Activated effector memory CD4-positive, alpha-beta T cell treated with anti-CD3 and anti-CD28 coated beads, Interleukin-2, amount 50 U/mL, for 16 hours (primary cell): ENCODE data around the gene MARCHF7.
"Not testable (repeated sequence)": the region's sequence is repeated elsewhere in the genome, so short reads cannot be mapped to it uniquely, and the experiment has no call there.

ENCODE experiments used
- DNase-seq: peaks from one replicate; pipeline ENCODE4 v3.0.0-alpha.2; 2020

MARCHF7 gene

DNA sequence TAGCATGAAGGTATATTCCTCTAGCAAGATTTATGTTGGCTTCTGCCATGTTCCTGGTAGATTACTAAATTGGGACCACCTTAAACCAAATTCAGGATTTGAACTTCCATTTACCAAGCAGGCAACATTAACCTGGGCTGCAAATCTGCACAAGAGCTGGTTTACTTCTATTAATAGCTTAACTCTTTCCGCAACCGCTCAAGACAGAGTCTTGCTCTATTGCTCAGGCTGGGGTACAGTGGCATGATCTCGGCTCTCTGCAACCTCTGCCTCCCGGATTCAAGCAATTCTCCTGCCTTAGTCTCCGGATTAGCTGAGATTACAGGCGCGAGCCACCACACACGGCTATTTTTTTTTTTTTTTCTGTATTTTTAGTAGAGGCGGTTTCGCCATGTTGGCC, 8.4 kb downstream of the MARCHF7 start:
- no peak for DNase-seq

DNA sequence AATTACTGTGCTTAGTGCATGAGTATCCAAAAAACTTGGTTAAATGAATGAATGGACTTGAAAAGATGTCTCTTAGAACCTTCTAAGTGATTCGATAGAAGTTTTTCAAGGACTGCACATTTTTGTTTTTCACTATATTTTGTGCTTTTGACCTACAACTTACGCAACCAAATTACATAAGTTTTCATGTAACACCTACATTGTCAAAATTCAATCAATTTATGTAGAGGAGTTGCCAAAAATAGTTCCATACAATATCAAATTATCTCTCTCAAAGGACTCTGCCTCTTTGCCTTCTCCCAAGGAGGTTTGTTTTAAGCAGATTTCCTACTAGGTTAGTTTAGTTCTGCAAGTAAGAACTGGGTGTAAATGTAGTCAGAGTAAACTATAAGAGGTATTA, 10.3 kb downstream of the MARCHF7 start:
- no peak for DNase-seq

GRCh38 chr2:159724795-159725572, 12.7 kb downstream of the MARCHF7 start:
- DNase-seq: not testable (repeated sequence)

DNA sequence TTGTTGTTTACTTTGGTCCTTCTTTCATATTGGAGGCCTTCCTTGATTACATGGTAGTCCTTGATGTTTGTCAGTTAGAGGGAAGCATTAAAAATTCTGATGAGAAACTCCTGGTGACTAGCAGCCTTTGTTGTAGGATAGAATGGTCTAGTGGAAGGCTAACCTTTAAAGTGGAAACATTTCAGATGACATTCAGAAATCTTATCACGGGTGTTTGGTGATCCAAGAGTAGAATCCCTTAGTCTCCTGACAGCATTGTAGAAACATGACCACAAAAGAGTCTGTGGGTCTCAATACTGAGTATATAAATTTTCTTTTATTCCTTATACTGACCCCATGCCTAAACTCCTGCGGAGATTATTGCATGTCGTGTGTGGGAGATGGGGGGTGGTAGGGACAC, 13.4 kb downstream of the MARCHF7 start:
- no peak for DNase-seq

DNA sequence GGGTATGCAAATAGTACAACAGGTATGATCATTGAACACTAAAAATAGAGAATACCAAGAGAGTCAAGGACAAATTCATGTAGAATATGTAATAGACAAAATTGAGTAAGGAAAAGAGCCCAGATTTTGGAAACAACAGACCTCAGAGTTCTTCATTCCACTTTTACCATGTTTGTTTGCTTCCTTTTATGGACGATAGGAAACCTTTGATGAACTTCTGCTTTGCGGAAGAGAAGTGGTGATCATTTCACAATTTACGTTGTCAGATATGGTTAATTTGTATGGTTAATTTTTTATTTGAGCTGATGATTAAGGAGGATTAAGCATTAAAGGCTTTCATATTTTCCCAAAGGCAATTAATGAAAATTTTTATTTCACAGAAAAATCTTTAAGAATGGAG, 16.3 kb downstream of the MARCHF7 start:
- DNase-seq: no peak

DNA sequence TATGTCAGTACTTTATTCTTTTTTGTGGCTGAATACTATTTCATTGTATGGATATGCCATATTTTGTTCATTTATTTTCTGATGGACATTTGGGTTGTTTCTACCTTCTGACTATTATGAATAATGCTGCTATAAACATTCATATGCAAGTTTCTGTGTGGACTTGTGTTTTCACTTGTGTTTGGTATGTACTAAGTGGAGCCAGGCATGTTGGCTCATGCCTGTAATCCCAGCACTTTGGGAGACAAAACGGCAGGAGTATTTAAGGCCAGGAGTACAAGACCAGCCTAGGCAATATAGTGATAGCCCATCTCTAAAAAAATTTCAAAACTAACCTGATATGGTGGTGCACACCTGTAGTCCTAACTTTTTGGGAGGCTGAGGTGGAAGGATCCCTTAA, 23.3 kb downstream of the MARCHF7 start:
- DNase-seq: no peak

DNA sequence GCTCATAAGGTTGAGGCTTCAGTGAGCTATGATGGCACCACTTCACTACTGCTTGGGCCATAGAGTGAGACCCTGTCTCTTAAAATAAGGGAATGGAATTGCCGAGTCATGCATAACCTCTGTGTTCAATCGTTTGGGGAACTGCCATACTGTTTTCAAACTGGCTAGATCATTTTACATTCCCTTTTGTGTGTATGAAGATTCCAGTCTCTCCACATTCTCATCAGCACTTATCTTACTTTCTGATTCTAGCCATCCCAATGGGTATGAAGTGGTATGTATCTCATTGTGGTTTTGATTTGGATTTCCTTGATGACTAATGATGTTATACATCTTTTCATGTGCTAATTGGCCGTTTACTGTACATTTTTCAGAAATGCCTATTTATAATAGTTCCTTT, 23.7 kb downstream of the MARCHF7 start:
- DNase-seq: no peak

DNA sequence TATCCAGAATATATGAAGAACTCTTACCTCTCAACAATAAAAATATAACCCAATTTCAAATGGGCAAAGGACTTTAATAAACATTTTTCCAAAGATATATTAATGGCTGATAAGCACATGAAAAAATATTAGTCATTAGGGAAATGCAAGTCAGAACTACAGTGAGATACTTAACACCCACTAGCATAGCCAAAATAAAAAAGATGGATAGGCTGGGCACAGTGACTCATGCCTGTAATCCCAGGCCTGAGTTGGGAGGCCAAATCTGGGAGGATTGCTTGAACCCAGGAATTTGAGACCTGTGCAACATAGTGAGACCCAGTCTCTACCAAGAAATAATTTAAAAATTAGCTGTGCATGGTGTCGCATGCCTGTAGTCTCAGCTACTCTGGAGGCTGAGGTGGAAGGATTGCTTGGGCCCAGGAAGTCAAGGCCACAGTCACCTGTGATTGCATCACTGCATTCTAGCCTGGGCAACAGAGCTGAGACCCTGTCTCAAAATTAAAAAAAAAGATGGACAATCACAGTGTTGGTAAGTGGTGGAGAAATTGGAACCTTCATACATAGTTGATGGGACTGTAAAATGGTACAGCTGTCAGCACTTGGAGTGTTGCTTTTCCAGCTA, 25.1 kb downstream of the MARCHF7 start:
- DNase-seq: no peak

DNA sequence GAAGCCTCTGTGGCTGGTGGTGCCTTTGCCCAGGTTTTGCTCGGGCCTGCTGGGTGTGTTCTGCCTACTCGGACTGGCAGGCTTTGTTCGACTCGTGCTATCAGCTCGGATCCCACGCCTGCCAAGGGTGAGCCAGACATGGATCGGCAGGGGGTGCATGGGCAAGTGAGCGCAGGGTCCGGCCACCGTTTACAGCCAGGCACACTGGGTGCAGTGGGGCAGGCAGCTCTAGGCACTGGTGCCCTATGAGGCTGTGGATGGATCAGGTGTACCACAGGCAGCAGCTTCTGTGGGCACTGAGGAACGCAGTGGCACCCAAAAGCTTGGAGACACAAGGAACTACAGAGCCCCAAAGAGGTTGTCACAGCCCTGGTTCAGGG, 25.6 kb downstream of the MARCHF7 start:
- DNase-seq: no peak

DNA sequence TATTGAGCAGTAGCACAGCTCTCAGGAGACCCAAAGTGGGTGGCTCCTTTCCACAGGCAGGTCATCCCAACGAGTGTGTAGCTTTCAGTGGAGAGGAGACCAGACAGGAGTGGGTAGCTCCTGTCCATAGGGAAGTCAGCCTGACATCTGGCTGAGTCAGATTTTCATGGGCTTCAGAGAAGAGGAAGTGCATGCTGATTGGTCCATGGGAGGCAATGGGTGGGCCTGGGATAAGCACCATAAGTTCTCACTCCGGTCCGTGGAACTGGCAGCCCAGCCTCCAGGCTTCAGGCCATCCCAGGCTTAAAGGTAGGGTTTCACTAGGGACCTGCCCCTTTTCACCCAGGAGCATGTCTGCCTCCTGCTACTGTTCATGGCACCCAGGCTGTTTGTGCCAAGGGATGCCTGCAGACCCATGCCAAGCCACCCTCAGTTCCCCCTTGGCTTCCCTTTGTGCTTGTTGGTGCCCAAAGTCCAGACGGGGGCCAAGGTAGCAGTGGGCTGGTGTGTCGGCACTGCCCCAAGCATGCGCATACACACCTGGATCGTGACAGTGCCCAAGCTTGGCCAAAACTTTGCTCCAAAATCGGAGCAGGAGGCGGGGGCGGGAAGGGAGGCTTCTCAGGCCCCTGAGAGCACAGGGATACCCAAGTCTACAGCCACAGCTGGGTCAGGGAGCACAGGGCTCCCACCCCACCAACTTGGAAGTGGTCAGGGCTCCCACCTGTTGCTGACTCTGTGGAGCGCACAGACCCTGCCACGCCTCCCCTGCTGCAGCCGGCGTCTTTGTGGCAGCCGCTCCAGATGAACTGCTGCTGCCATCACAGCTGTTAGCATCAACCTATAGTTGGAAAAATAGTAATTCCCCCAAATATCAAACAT, 26.4 kb downstream of the MARCHF7 start:
- DNase-seq: no peak

DNA sequence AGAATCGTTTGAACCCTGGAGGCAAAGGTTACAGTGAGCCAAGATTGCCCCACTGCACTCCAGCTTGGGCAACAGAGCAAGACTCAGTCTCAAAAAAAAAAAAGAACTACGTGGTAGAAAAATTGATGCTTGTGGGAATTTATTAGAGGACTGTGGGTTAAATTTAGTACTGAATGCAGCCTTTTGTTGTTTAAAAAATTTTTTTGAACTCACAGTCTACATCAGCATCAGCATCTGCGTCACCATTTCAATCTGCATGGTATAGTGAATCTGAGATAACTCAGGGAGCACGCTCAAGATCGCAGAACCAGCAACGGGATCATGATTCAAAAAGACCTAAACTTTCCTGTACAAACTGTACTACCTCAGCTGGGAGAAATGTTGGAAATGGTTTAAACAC, 30.5 kb downstream of the MARCHF7 start:
- DNase-seq: no peak

GRCh38 chr2:159744363-159744762, 32.1 kb downstream of the MARCHF7 start:
- DNase-seq: no peak

GRCh38 chr2:159745237-159745636, 32.9 kb downstream of the MARCHF7 start:
- DNase-seq: not testable (repeated sequence)

DNA sequence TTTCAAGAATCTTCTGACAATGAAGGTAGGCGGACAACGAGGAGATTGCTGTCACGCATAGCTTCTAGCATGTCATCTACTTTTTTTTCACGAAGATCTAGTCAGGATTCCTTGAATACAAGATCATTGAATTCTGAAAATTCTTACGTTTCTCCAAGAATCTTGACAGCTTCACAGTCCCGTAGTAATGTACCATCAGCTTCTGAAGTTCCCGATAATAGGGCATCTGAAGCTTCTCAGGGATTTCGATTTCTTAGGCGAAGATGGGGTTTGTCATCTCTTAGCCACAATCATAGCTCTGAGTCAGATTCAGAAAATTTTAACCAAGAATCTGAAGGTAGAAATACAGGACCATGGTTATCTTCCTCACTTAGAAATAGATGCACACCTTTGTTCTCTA, 35.8 kb downstream of the MARCHF7 start:
- DNase-seq: no peak

GRCh38 chr2:159750873-159751272, 38.6 kb downstream of the MARCHF7 start:
- no peak for DNase-seq

DNA sequence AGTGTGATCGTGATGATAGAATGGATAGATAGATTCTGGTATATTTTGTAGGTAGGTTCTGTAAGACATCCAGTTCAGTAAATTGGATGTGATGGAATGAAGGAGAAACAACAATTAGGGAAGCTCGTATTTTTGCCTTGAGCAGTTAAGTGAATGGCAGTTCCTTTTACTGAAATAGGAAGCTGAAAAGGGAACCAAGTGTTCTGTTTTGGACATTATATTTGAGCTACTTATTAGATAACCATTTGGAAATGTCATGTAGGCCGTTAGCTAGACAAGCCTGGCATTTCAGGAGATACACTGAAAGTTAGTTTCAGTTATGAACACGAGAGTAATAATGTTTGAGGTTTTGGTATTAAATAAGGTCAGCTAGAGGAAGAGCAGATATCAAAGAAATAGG, 41.5 kb downstream of the MARCHF7 start:
- no peak for DNase-seq

- no peak for DNase-seq
Measured at GRCh38 chr2:159755014-159755413, 42.7 kb downstream of the MARCHF7 start.

GRCh38 chr2:159755788-159756187, 43.5 kb downstream of the MARCHF7 start:
- DNase-seq: no peak

- no peak for DNase-seq
Measured at GRCh38 chr2:159758239-159758638, 45.9 kb downstream of the MARCHF7 start.

- DNase-seq: no peak
Measured at GRCh38 chr2:159758686-159759085, 46.4 kb downstream of the MARCHF7 start.

DNA sequence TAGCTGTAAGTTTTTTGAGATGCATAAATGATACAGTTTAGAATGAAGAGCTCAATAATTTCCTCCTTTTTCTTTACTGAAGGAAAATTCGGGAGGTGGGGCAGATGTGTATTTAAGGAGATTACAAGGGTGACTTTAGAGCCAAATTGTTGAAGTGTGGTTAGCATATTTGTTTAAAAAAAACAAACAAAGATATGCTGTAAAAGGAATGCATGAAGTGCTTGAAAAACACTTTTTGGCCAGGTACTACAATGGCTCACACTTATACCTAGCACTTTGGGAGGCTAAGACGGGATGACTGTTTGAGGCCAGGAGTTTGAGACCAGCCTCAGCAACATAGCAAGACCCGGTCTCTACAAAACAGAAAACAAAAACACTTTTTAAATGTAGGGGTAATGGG, 47.3 kb downstream of the MARCHF7 start:
- DNase-seq: no peak

GRCh38 chr2:159760326-159760725, 48.0 kb downstream of the MARCHF7 start:
- no peak for DNase-seq

DNA sequence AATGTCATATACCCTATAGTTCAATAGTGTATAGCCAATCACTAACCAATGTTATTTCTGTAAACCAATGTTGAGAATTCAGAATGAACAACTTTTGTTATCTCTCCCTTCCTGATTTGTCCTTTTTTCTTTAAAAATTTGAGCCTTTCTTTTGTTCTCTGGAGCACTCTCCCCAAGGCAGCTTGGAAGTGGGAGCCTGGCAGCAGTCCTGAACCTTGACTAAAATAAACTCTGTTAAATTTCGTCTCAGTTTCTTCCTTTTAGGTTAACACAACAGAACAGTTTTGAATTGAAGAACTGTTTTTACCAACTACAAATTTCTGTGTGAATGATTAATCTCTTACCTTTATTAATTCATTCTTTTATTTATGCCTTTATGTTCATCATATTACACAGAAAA, 49.8 kb downstream of the MARCHF7 start:
- no peak for DNase-seq
